GM23338 (cell line): ENCODE results near the gene ZBTB37. TPM values are rescaled to one million over a fixed set of nuclear protein-coding genes. Genes with fewer than 3 reads are reported as not detected.

Experiments
- ATAC-seq: fragments of 200-7000 bp; cut with Tn5 transposase; 3 replicates; pipeline ENCODE4 v1.9.1; 2020
- DNase-seq: peaks from one replicate; pipeline ENCODE4 v3.0.0-alpha.2; 2015; ENCODE audit warnings: low spot score
- H2AFZ ChIP-seq: fragments of 200-600 bp; sonication (generic); 2 replicates; pipeline ENCODE4 v1.8.0; 2016; ENCODE audit warnings: antibody characterized with exemption, mild to moderate bottlenecking, moderate library complexity
- H3F3A ChIP-seq: fragments of 200-600 bp; sonication (generic); replicated peaks from 2 replicates; pipeline ENCODE4 v1.8.0; 2017; ENCODE audit warnings: antibody characterized with exemption, mixed run types, low read depth
- H3K27ac ChIP-seq: fragments of 200-600 bp; sonication (generic); 2 replicates; pipeline ENCODE4 v1.6.1; 2016; ENCODE audit warnings: low read depth
- H3K27me3 ChIP-seq: fragments of 200-600 bp; sonication (generic); 2 replicates; pipeline ENCODE4 v1.8.0; 2016; ENCODE audit warnings: mild to moderate bottlenecking, mixed run types, moderate library complexity; ENCODE audit not compliant: insufficient read depth
- H3K36me3 ChIP-seq: fragments of 200-600 bp; sonication (generic); 2 replicates; pipeline ENCODE4 v1.8.0; 2016; ENCODE audit warnings: mild to moderate bottlenecking; ENCODE audit not compliant: insufficient read depth
- H3K4me1 ChIP-seq: fragments of 200-600 bp; sonication (generic); 2 replicates; pipeline ENCODE4 v1.8.0; 2016; ENCODE audit warnings: mild to moderate bottlenecking, moderate library complexity; ENCODE audit not compliant: insufficient read depth
- H3K4me2 ChIP-seq: fragments of 200-600 bp; sonication (generic); 2 replicates; pipeline ENCODE4 v1.7.1; 2017; ENCODE audit warnings: mixed run types
- H3K4me3 ChIP-seq: fragments of 200-600 bp; sonication (generic); 2 replicates; pipeline ENCODE4 v1.6.1; 2016; ENCODE audit warnings: mixed run types
- H3K79me2 ChIP-seq: fragments of 200-600 bp; sonication (generic); replicated peaks from 2 replicates; pipeline ENCODE4 v1.8.0; 2017; ENCODE audit warnings: mild to moderate bottlenecking; ENCODE audit not compliant: insufficient read depth
- H3K9me2 ChIP-seq: fragments of 200-600 bp; sonication (generic); 2 replicates; pipeline ENCODE4 v1.8.0; 2017; ENCODE audit not compliant: insufficient read depth
- H4K20me1 ChIP-seq: fragments of 200-600 bp; sonication (generic); replicated peaks from 2 replicates; pipeline ENCODE4 v1.8.0; 2017; ENCODE audit warnings: mild to moderate bottlenecking; ENCODE audit not compliant: insufficient read depth
- H3K27ac Mint-ChIP-seq: 2 replicates; pipeline ENCODE4 v1.8.0; 2020; ENCODE audit warnings: inconsistent platforms, mild to moderate bottlenecking, moderate library complexity, mixed read lengths
- H3K27me3 Mint-ChIP-seq: 3 replicates; pipeline ENCODE4 v1.8.0; 2022; ENCODE audit warnings: low read depth, mild to moderate bottlenecking, moderate library complexity, mixed read lengths, inconsistent platforms; ENCODE audit not compliant: insufficient read depth, poor library complexity
- H3K36me3 Mint-ChIP-seq: 3 replicates; pipeline ENCODE4 v1.8.0; 2021; ENCODE audit warnings: low read depth, mild to moderate bottlenecking, inconsistent platforms, moderate library complexity, mixed read lengths
- H3K4me1 Mint-ChIP-seq: 3 replicates; pipeline ENCODE4 v1.8.0; 2020; ENCODE audit warnings: mild to moderate bottlenecking, inconsistent platforms, mixed read lengths
- H3K4me3 Mint-ChIP-seq: 3 replicates; pipeline ENCODE4 v1.8.0; 2021; ENCODE audit warnings: moderate library complexity, mild to moderate bottlenecking, inconsistent platforms, mixed read lengths
- H3K9me3 Mint-ChIP-seq: 3 replicates; pipeline ENCODE4 v1.8.0; 2020; ENCODE audit warnings: moderate library complexity, mild to moderate bottlenecking, inconsistent platforms, mixed read lengths
- CREB1 ChIP-seq: fragments of 250-450 bp; sonication (Bioruptor Pico); IDR thresholded peaks from 2 replicates; pipeline ENCODE4 v1.5.0; 2020; ENCODE audit warnings: low read depth, mild to moderate bottlenecking, moderate library complexity
- ETS1 ChIP-seq: IDR thresholded peaks from 2 replicates; pipeline ENCODE4 v1.6.1; 2016; ENCODE audit warnings: antibody characterized with exemption
- EZH2 ChIP-seq: fragments of 200-600 bp; sonication (generic); IDR thresholded peaks from one replicate; pipeline ENCODE4 v1.8.0; 2017; ENCODE audit warnings: antibody characterized with exemption, mild to moderate bottlenecking, low read depth; ENCODE audit not compliant: unreplicated experiment
- EZH2phosphoT487 ChIP-seq: fragments of 200-600 bp; sonication (generic); IDR thresholded peaks from one replicate; pipeline ENCODE4 v1.8.1; 2018; ENCODE audit warnings: antibody characterized with exemption; ENCODE audit not compliant: unreplicated experiment
- NANOG ChIP-seq: IDR thresholded peaks from 2 replicates; pipeline ENCODE4 v1.6.1; 2016; ENCODE audit warnings: antibody characterized with exemption, borderline replicate concordance
- ZNF114 ChIP-seq: fragments of 250-450 bp; sonication (Bioruptor Pico); IDR thresholded peaks from 2 replicates; pipeline ENCODE4 v1.5.0; 2020; ENCODE audit warnings: mild to moderate bottlenecking, moderate library complexity
- ZNF331 ChIP-seq: fragments of 250-450 bp; sonication (Bioruptor Pico); IDR thresholded peaks from 2 replicates; pipeline ENCODE4 v1.5.0; 2020; ENCODE audit warnings: low read depth, mild to moderate bottlenecking, moderate library complexity
- ZNF462 ChIP-seq: fragments of 250-450 bp; sonication (Bioruptor Pico); IDR thresholded peaks from 2 replicates; pipeline ENCODE4 v1.5.0; 2020; ENCODE audit warnings: mild to moderate bottlenecking, moderate library complexity
- polyA plus RNA-seq: library from polyadenylated mRNA; unstranded; fragments of >200 nt; fragmentation: Nextera tagmentation; extraction: Ambion mirVana; gene quantifications from 2 replicates; pipeline ENCODE4 v1.2.1, GENCODE V29; 2016
- total RNA-seq: library from RNA; depleted of rRNA; stranded (reverse); fragments of >200 nt; shearing (Covaris generic); gene quantifications from 2 replicates; pipeline ENCODE4 v1.2.3, GENCODE V29; 2014

ZBTB37 gene
- total and polyA plus RNA-seq, 2 experiments from 2014 or later, result 2.7 to 15.8 TPM

- TF ChIP-seq ZNF114 (no peak), NANOG (no peak), EZH2 (no peak), ZNF462 (CRISPR knock-in tag) (no peak)
Measured at GRCh38 chr1:173893611-173894010, 25.4 kb downstream of the ZBTB37 start (continued).

- H3K27ac Mint-ChIP-seq, result peak overlapping the region; percentile 53; the same call in 1 of the 2 replicates
- peaks cover 4% of the 10 kb centered on the region; the same call in 2 of the 3 replicates for H3K36me3 Mint-ChIP-seq
- H3K27me3 Mint-ChIP-seq, result no peaks in the 10 kb centered on the region
- no peak overlapping the region for H3K4me3 Mint-ChIP-seq
- Histone ChIP-seq H3F3A (no peaks in the 10 kb centered on the region), H3K36me3 (no peaks in the 10 kb centered on the region), H3K9me2 (no peaks in the 10 kb centered on the region), H3K4me2 (no peak overlapping the region), H3K27ac (no peak overlapping the region), H3K27me3 (no peaks in the 10 kb centered on the region), H3K4me3 (no peak overlapping the region), H3K79me2 (peaks cover 22% of the 10 kb centered on the region), H4K20me1 (no peaks in the 10 kb centered on the region), H3K4me1 (peaks cover 21% of the 10 kb centered on the region), H2AFZ (no peak overlapping the region)
- DNase-seq, result no peak
- peaks cover 31% of the 10 kb centered on the region for H3K4me1 Mint-ChIP-seq
- ATAC-seq, result no peak
- H3K9me3 Mint-ChIP-seq, result no peaks in the 10 kb centered on the region
- TF ChIP-seq CREB1 (CRISPR knock-in tag), result no peak
- no peak for TF ChIP-seq EZH2
- no peak for TF ChIP-seq ZNF462 (CRISPR knock-in tag)
- TF ChIP-seq NANOG, result no peak
- TF ChIP-seq ZNF114, result no peak
- no peak for TF ChIP-seq EZH2phosphoT487
- TF ChIP-seq ETS1, result no peak
- TF ChIP-seq ZNF331 (CRISPR knock-in tag), result no peak
Measured at GRCh38 chr1:173894189-173894588, 26.0 kb downstream of the ZBTB37 start.
